Stimulated activated CD8-positive, alpha-beta memory T cell treated with anti-CD3 and anti-CD28 coated beads, Interleukin-7, amount 100 ng/mL, for 4 hours (primary cell): ENCODE results near the gene PDXK.

Experiments used
- DNase-seq, 2 donors: peaks; one replicate each; pipeline ENCODE4 v3.0.0-alpha.2; 2020; ENCODE audit warnings: low read depth in 2 of 2

The PDXK gene

DNA sequence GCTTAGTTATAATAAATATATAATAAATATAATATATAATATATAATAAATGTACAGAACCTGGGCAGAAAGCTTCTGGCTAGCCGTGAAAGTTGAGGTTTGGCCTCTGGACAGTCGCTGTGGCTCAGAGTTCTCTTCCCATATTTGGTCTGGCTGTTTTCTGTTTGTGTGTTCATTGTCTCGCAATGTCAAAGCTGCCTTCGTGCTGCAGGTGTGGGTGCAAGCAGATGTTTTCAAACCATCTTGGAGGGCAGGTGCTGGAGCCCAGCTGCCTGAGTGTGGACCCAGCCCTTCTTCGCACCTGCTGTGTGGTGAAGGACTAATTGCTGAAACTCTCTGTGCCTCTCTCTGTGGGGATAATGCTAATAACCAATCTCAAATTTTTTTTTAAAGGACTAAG is 60.7 kb downstream of the PDXK start:
- DNase-seq, result no peak

DNA sequence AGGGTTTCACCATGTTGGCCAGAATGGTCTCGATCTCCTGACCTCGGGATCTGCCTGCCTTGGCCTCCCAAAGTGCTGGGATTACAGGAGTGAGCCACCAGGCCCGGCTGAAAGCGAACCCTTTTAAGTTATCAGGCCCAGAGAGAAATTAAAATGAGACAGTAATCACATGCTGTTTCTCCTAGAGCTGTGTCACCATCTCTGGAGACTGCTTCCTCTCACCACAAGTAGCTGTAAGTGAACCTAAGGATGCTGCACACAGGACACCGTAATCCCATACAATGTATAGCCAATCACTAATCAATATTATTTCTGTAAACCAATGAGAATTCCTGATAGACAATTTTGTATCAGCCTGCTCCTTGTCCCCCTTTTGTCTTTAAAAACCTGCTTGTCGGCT is 62.9 kb downstream of the PDXK start:
- no peak for DNase-seq

DNA sequence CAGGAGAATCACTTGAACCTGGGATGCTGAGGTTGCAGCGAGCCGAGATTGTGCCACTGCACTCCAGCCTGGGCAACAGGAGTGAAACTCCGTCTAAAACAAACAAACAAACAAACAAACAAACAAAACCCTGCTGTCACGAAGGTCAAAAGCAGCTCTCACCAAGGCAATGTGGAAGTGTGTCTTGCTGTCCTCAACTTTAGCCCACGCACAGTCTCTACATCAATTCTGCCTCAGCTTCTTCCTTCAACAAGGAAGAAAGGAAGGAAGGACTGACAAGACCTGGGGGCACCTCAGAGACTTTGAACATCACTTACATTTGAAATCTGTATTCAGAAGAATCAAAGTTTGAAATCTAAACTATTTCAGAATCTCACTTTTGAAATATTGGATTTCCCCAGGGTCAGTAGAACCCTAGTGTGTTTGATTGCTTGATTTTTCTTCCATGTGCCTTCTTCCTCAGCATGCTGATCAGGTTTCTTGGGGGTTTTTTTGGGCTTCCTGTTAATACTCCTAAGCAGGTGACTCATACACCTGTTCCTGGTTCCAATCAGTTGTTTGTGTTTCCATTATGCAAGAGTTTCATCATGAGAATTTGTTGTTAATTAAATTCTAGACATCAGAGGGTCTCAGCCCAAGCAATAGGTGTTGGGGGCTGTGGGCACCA is 63.6 kb downstream of the PDXK start:
- no peak for DNase-seq

DNA sequence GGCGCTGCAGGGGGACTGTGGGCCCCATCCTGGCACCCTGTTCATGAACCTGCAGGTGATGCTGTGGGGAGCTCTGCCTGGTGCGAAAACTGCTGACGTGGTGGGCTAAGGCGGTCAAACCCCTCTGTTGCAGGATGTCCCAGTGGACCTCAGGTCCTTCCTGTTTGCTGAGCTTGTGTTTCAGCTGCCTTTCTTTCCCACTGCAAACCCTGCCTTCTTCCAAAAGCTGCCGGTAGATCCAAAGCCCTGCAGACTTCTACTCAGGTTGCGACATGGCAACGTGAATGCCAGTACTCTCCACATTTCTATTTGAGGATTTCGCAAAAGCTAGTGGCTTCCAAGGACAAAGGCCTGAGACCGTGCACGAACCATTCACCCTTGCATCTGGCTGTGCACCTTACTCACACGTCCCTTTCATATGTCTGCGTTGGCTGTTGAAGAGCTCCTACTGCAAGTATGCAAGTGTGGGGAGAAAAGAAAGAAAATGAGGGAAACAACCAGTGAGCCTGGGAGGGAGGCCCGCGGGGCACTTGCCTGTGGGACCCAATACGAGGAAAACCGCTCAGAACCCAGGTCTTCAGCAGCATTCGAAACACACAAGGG is 64.3 kb downstream of the PDXK start:
- no peak for DNase-seq

DNA sequence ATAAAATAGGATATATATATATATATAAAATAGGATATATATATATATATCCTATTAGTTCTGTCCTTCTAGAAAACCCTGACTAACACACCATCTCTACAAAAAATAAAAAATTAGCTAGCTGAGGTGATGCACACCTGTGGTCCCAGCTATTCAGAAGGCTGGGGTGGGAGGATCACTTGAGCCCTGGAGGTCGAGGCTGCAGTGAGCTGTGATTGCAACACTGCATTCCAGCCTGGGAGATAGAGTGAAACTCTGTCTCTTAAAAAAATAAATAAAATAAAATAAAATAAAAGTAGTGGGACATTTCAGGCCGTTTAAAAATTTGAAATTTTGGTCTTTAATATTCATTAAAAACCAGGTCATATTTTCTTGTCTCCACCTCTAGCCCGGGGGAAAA is 66.2 kb downstream of the PDXK start:
- DNase-seq, result no peak

DNA sequence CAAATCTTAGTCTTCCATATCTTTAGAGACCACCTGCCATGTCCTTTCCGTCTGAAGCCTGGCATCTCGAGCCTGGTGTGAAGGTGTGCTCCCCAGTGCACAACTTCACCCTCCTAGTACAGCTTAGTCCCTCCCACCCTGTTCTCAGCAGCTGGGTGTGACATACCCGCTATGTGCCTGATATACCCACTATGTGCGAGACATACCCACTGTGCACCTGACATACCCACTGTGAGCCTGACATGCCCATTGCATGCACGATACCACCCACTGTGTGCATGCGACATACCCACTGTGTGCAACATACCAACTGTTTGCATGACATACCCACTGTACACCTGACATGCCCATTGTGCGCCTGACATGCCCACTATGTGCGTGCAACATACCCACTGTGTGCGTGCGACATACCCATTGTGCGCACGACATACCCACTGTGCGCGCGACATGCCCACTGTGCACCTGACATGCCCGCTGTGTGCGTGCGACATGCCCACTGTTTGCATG is 67.4 kb downstream of the PDXK start:
- DNase-seq, result no peak

DNA sequence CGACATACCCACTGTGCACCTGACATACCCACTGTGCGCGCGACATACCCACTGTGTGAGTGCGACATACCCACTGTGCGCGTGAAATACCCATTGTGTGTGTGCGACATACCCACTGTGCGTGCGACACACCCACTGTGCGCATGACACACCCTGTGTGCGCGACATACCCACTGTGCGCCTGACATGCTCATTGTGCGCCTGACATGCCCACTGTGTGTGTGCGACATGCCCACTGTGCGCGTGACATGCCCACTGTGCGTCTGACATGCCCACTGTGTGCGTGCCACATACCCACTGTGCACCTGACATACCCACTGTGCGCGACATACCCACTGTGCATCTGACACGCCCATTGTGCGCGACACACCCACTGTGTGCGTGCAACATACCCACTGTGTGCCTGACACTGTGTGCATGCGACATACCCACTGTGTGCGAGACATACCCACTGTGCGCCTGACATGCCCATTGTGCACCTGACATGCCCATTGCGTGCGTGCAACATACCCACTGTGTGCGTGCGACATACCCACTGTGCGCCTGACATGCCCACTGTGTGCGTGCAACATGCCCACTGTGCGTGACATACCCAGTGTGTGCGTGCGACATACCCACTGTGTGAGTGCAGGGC is 68.0 kb downstream of the PDXK start:
- DNase-seq, result no peak

DNA sequence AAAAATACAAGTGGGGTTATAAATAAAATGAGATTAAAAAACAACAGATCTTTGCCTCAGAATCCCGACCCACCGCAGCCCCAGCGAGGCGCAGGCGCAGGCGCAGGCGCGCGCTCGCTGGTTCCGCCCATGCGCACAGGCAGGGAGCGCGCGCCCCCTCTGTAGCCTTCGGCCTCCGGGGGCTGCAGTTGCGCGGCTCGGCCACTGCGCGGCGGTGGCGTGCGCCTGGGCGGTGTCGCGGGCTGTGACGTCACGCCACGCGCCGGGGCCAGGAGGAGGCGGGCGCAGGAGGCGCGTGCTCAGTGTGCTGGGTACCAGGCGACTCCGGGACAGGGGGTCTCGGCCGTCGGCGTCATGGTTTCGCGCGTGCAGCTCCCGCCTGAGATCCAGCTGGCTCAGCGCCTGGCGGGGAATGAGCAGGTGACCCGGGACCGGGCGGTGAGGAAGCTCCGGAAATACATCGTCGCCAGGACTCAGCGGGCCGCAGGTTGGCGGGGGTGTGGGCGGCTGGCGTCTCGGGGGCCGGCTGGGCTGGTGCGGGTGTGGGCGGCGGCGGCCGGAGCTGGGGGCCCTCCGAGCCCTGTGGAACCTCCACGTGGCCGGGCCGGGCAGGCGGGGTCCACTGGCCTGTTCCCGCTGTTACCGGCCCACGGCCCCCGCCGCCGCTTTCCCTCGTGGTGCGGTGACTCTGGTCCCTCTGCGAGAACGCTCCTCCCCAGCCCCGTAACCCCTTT is 70.5 kb downstream of the PDXK start, which contains the start of gene RRP1:
Gene RRP1 (plus strand): TSS at position 302 of the 734 bp plus-strand sequence. CDS start 53 bp downstream, at position 355.
- peak; percentile 77 to 89 for DNase-seq

DNA sequence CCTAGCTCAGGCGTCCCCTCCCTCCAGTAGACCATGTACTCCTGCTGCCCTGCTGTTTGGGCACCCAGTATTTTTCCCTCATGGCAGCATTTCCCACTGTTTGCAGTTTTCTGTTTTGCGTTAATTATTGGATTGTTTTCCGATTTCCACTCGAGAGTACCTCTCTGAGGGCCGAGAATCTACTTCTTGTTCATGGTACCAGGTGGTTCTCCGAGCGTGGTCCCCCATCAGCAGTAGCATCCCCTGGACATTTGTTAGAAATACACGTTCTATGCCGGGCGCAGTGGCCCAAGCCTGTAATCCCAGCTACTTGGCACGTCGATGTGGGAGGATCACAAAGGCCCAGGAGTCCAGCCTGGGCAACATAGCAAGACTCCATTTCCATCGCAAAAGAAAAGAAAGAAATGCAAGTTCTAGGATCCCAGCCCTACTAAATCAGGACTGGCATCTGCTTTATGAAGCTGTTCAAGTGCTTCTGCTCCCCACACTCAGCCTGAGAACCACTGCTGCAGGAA is 71.1 kb downstream of the PDXK start:
- DNase-seq, result no peak

DNA sequence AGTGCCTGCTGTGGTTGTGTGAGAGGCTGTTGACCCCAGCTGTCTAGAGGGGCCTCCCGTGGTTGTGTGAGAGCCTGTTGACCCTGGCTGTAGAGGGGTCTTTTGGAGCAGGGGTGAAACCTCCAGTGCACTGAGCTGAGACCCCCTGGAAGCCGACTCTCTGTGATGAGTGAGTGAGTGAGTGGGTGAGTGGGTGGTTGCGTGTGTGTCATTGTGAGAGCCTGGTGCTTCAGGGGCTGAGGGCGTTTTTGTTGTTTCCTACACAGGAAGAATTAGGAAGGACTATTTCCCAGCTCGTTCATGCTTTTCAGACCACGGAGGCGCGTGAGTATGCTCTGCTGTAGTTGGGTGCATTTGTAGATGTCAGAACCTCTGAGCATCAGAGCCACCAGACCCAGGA is 73.5 kb downstream of the PDXK start:
- DNase-seq, result no peak

DNA sequence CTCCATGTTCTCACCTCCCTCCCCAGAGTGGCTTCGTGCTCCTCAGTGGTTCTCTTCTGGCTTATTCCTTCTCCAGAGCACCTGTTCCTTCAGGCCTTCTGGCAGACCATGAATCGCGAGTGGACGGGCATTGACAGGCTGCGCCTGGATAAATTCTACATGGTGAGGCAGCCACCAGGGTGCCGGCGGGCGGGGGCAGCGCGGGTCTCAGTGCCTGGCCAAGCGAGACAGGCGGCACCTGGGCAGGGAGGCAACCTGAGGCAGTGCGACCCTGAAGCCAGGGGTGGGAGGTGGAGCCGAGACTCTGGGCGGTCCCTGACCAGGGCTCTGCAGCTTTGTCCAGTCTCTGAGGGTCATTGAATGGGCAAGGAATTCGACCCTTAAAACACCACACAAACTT is 74.3 kb downstream of the PDXK start:
- DNase-seq, result no peak

DNA sequence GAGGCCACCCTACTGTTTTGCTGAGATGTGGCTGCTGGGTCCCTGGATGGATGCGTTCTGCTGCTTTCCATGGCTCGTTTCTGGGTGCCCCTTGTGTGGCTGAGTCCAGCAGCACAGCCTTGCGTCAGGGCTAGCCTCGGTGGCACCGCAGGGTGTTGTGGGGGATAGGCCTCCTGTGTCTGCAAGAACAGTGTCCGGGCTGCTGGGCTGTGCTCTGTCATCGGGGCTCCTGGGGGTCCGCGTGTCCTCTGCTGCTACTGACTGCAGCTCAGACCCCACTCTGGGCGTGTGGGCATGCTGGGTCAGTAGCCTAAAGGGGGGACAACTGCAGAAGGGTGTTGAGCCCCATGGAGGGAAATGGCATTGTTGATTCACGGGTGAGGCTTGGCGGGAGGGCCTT is 75.4 kb downstream of the PDXK start:
- no peak for DNase-seq

DNA sequence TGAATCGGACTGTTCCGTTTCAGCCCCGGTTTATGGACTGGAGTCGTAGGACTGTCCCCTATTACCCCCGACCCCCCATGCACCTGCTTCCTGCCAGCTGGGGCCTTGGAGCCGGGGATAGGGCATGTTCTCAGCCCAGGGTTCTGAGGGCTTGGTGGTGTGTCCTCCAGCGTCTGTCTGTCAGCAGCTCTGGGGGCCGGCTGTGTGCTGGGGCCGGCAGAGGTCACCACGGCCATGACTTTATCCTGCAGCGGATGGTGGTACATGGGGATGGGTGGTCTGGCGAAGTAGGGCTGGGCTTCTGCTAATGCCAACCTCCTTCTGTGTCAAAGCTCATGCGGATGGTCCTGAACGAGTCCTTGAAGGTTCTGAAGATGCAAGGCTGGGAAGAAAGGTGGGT is 75.9 kb downstream of the PDXK start:
- DNase-seq, result no peak

DNA sequence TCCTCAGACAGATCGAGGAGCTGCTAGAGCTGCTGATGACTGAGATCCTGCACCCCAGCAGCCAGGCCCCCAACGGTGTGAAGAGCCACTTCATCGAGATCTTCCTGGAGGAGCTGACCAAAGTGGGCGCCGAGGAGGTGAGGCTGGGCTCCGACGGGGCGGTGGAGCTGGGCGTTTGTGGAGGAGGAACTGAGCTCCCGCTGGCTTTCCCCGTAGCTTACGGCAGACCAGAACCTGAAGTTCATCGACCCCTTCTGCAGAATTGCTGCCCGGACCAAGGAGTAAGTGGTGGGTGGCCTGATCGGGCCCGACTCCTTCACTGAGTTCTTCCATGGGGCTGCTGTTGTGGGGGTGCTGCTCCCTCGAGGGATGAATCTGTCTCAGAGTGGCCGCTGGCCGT is 78.5 kb downstream of the PDXK start:
- no peak for DNase-seq

DNA sequence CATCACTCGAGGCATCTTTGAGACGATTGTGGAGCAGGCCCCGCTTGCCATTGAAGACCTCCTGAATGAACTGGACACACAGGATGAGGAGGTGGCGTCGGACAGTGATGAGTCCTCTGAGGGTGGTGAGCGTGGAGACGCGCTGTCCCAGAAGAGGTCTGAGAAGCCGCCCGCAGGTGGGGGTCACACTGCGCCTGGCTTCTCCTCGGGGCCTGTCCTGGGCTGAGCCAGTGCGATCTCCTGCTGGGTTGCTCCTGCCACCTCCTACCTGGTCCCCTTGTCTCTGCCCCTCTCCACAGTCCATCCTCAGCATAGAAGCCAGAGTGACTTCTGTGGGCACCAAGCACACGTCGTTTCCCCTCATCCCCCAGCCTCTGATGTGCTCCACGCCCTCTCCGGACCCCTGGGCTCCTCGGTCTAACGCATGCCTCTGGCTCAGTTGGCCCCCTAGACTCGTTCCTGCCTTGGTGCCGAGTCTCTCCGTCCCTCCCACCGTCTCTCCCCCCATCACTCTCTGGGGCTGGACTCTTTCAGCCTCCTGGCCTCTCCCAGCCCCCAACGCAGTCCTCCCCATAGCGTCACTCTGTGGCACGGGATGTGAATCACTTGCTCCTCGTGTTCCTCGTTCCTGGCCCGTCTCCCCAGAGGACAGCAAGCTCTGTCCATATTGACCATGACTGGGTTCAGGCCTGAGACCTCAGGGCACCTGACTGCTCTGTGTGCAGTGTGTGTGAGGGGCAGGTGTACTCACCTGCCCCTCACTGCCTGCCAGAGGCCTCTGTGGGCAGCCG is 79.2 kb downstream of the PDXK start:
- DNase-seq, result no peak

DNA sequence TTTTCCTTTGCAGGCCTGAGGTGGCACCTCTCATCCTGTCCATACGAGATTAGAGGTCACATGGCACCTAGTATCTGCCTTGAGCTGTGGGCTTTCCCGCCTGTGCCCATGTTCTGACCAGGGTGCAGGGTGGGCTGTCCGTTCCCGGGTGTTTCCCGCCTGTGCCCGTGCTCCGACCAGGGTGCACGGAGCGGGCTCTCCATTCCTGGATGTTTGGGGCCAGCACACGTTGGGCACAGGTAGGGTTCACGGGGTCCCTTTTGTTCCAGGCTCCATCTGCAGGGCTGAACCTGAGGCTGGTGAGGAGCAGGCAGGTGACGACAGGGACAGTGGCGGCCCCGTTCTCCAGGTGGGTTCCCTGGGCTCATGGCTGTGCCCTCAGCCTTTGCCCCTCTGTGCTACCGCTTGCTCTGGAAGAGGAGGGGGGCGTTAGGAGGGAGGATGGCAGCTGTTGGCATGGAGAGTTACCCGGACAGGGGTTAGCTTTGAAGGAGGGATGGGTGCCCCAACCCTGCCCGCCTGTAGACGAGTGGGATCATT is 80.4 kb downstream of the PDXK start:
- DNase-seq, result no peak

DNA sequence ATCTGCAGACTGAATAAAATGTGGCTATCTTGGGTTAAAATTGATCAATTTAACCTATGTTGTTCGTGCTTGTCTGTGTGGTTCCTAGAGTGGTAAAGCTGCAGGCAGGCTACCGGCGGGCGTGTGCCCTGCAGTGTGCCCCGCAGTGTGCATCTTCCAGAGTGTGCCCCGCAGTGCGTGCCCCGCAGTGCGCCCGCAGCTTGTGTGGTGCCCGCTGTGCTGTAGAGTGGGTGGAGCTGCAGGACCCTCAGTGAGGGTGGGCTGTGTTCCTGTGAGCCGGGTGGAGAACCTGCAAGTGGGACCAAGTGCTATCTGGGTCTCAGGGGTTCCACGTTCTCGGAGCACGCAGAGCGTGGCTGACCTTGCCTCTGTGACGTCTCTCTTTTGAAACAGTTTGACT is 81.2 kb downstream of the PDXK start:
- DNase-seq, result no peak

DNA sequence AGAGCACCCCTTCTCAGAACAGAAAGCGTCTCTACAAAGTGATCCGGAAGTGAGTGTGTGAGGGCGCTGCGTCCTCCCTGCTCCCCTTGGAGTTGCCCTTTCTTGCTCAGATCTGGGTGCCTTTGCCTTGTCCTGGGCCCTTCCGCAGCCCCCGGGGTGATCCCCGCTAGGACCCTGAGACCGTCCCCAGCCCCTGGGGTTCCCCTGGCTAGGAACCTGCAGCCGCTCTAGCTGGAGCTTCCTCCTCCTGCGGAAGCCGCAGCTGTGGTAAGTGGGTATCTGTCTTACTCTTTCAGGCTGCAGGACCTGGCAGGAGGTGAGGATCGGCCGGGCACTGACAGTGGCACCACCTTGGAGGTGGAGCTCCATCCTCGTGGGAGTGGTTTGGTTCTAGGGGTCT is 81.6 kb downstream of the PDXK start:
- no peak for DNase-seq

DNA sequence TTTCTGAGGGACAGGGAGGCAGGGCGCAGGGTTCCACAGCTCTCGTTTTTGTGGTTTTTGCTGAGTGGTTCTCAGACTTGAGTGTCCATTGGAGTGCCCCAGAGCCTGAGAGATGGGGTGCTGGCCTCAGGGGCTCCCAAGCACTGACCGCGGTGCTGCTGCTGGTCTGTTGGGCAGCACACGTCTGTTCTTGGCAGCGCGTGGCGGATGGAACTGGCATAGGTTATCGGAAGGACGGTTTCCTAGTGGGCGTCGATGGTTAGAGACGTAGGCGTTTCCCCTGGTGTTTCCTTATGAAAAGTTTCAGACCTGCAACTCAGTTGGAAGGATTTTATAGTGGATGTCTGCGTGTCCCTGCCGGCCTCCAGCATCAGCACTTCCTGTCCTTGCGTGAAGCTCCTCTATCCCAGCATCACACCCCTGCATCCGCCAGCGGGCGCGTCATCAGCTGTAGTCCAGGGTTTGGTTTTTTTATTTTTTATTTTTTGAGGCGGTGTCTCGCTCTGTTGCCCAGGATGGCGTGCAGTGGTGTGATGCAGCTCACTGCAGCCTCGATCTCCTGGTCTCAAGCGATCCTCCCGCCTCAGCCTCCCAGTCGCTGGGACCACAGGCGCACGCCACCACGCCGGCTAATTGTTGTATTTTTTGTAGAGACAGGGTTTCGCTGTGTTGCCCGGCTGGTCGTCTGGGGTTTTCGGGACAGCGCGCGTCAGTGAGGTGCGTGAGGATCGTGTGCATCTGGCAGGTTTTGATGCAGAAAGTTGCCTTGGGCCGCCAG is 82.3 kb downstream of the PDXK start:
- DNase-seq, result no peak

DNA sequence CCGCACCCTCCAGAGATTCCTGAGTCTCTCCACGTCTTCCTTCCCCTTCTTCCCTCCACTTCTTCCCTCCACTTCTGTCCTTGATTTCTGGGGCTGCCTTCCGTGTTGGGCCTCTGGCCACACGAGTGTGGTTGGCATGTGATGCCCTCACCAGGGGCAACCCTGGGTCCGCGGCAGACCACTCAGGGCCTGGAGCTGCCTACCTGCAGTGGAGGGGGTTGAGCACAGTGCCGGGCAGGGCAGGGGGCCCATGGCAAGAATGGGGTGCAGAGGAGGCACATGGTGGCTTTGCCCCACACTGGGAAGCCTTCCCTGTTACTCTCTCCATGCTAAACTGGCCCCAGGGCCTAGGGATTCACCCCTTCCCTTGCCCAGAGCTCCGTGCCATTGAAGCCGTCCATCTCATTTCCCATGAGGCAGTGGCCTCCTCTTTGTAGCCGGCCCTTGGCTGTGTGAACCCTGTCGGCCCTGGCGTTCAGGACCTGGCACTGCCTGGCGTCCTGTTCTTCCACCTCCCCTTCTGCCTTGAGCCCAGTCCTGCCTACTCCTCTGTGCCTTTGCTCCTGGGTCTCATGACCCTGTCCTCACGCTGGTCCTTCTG is 83.9 kb downstream of the PDXK start:
- DNase-seq, result no peak
